GOT3 (cell line): ENCODE data around the gene BZW2.
"Not testable (repeated sequence)": the region's sequence is repeated elsewhere in the genome, so short reads cannot be mapped to it uniquely, and the experiment has no call there.

ENCODE experiments used
- DNase-seq: peaks from one replicate; lab custom pipeline; 2025; ENCODE audit warnings: mixed read lengths; lab: John Stamatoyannopoulos, UW

Gene BZW2

DNA sequence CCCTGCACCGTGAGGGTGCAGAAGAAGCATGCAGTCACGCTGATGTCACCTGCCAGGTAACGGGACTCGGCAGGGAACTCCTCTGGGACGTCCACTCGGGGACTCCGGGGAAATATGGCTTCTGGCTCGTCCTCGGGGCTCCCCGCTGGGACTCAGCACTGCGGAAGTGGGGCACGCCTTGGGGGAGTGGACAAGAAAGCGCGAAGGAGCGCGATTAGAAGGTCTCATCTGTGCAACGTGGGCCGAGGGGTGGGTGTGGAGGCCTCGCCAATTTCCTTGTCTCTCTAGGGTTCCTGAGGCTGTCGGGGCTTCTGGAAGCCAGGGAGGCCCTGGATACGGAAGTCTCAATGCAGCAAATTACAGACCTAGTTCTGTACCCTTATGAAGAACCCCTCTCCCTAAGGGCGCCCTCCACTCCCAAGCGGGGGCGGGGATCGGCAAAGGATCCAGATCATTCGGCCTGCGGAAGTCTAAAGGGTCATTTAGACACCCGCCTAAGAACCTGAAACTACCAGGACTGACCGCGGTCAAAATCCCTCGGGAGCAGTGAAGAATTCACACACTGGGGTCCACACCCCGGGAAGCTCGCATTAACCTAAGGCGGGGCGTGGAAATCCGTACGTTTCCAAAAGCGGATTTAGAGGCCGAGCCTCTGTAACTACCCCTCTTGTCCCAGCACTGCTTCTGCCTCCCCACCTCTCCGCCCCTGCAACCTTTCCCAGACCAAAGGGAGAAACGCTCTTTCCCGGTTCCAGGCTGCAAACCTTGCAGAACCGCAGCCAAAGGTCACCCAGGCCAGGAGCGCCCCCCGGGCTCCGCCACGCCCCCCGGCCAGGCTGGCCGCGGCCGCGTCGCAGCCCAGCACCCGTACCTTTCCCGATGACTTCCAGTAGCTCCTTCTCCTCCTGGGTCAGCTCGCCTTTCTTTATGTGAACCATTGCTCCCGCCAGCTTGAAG, 1.1 kb upstream of the BZW2 start:
- peak; percentile 20 for DNase-seq

DNA sequence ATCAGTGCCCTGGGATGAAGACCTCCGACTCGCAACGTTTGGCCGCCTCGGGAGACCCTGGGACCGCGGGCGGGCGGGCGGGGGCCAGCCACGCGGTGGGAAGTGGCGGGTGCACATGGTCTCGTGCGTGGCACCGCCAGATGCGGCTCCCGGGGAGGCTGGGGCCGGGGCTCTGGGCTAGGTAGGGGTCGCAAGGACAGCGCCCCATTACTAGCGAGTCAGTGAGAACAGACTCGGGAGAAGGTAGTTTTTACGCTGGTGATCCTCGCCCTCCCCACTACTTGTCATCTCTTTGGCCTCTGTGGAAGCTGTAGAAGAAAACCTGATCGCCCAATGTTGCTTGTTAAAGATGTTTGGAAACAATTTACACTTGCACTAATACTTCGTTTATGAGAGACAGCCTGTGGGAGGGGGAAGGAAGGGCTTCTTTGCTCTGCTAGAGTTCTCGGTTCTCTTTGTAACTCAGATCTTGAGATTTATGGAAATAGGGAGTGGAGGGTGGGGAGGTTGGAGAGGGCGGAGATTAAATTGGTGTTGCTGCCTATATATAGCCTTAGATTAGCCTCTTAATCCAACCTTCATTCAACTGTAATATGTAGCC, 591 bp downstream of the BZW2 start:
- no peak for DNase-seq

- no peak for DNase-seq
Measured at GRCh38 chr7:16647435-16647960, 1.5 kb downstream of the BZW2 start.

DNA sequence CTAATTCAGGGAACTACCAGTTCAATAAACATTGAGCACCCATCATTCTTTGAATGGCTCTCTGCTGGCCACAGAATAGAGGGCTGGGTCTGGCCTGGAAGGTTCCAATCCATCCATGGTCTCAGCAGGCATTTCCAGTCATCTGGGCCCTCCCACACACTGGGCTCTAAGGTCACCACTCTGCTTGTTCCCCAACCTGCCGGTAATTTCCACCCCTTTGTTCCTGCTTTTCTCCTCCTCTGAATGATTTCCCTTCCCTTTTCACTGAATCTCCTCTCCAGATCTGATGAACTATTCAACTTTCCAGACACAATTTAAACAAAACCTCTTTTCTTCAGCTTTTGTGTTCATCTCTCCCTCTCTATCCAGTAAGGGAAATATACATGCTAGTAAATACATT, 2.6 kb downstream of the BZW2 start:
- no peak for DNase-seq

GRCh38 chr7:16649196-16649595, 3.2 kb downstream of the BZW2 start:
- no peak for DNase-seq

- DNase-seq: no peak
Measured at GRCh38 chr7:16650266-16650665, 4.3 kb downstream of the BZW2 start.

- DNase-seq: no peak
Measured at GRCh38 chr7:16651396-16652239, 5.6 kb downstream of the BZW2 start.

GRCh38 chr7:16652240-16652583, 6.2 kb downstream of the BZW2 start:
- no peak for DNase-seq

GRCh38 chr7:16652888-16653287, 6.9 kb downstream of the BZW2 start:
- no peak for DNase-seq

GRCh38 chr7:16655394-16655793, 9.4 kb downstream of the BZW2 start:
- DNase-seq: no peak

GRCh38 chr7:16656141-16656540, 10.2 kb downstream of the BZW2 start:
- DNase-seq: no peak

DNA sequence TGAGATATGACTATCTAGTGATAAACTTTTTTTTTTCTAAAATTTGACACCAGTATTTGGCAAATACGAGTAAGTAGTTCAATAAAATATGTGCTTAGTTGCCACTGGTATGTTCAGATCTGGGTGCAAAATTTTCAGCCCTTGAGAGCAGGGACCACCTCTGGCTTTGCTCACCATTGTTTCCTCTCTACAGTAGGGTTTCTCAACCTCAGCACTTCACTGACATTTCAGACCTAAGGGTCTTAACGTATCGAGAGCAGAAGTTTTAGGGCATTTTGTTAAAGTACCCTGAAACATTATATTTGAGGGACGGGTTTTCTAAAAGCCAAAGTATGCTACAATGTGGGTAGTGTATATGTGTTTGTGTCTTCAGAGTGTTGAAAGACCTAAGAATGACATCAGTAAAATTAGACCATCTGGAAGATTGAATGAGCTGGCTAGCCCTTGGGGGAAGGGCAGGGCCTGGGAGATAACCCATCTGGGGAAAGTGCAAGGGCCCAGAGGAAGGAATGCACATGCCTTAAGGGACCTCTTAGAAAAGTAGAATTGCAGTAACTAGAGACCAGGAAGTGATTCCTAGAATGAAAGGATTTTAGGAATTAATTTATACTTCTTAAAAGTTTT, 11.8 kb downstream of the BZW2 start:
- DNase-seq: no peak

DNA sequence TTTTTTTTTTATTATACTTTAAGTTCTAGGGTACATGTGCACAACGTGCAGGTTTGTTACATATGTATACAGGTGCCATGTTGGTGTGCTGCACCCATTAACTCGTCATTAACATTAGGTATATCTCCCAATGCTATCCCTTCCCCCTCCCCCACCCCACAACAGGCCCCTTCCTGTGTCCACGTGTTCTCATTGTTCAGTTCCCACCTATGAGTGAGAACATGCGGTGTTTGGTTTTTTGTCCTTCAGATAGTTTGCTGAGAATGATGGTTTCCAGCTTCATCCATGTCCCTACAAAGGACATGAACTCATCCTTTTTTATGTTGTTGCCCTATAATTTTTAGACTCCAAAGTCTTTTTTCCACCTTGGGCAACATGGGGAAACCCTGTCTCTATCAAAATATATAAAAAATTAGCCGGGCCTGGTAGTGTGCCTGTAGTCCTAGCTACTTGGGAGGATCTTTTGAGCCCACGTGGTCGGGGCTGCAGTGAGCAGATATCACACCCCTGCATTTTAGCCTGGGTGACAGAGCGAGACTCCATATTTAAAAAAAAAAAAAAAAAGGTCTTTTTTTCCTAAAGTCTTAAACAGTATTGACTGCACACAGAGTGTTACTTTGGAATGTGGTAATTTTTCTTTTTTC, 14.0 kb downstream of the BZW2 start:
- not testable (repeated sequence) for DNase-seq

GRCh38 chr7:16660702-16661464, 14.9 kb downstream of the BZW2 start:
- DNase-seq: no peak

DNA sequence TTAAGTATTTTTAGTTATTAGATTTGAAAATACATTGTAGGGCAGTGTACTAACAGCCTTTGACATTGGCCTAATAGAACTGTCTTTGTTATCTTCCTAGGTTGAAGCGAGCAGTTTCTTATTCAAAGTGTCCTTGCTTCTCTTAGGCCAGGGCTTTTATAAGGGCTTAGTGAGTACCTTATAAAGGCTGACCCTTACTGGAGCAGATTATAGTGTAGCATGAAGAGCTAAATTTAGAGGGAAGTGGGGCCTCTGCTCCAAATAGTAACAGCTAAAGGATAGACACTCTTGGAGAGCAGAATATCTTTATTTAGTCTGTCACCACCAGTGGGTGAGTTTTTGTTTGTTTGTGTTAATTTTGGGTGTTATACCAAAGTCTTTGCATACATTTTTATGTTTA, 15.9 kb downstream of the BZW2 start:
- DNase-seq: no peak

- no peak for DNase-seq
Measured at GRCh38 chr7:16667355-16667754, 21.4 kb downstream of the BZW2 start.

DNA sequence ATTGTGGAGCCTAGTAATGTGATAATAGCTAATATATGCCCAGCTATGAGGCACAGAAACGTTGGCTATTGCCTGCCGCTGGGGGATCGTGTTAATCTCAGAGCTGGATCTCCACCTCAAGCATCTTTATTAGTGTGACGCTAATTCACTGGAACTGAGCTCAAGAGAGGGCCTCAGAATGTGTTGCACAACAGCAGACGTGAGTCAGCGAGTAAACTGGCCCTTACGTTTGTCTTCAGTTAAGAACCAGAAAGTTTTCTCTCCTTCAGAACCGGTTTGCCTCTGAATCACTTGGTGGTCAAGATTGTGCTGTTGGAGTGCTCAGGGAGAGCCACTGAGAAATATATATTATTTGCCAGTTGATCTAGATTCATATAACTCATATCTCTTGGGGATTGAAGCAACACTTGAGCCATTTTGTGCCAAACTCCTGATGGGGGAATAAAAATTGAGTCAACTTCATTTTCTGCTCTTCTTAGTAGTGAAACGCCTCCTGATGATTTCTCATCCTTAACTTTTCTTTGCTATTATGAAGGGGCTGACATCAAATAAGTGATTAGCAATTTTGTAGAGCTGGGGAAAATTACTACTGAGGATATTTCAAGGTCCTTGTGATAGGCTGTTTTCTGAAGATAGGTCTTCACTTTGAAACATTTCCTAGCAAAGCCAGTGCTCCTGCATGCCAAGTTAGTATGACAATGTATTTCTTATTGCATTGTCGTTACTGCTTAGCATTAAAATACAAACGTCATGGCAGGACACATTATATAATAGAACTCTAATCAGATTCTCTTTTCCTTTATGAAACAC, 22.3 kb downstream of the BZW2 start:
- peak; percentile 74 for DNase-seq

DNA sequence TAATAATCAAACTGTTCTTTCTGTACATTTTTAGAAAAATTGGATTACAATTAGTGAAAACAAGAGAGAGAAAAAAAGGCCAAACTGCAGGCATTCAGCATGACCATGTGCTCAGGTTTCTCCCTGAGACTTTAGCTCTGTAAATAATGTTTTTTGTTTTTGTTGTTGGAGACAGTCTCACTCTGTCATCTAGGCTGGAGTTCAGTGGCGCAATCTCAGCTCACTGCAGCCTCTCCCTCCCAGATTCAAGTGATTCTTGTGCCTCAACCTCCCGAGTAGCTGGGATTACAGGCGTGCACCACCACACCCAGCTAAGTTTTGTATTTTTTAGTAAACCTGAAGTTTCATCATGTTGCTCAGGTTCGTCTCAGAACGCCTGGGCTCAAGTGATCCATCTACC, 23.0 kb downstream of the BZW2 start:
- DNase-seq: no peak

DNA sequence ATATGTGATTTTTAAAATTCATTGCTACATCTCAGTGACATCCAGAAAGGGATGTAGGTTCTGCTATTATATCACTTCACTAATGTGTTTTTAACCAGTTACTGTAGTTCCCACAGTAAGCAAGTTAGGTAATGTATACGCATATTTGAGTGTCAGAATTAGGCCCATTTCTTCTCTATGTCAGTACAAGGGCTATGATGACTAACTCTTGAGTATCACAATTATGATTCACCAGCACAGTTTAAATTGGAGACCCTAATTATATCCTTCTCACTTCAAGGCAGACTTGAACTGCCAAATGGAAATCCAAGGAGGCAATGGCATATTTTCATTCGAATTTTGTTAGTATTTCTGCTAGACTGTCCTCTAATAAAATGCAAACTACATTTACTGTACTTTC, 23.6 kb downstream of the BZW2 start:
- DNase-seq: no peak

DNA sequence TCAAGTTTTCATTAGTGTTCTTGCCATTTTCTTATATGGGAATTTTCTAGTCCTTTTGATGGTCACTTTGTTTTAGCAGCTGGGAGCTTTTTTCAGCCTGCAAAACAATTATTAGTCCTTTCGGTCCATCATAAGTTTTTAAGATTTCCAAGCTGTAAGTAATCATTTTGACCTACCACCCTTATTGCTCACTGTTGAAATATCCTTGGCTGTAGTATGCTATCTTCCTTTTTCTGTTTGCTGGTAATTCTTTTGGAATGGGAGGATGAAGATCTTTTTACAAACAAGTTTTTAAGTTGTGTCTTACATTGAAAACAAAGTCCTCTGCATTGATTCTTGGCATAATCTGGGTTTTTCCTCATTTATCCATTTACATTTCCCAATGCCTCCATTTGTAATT, 24.0 kb downstream of the BZW2 start:
- no peak for DNase-seq
